ENCODE results near the gene KLHL2. TPM values are rescaled to one million over a fixed set of nuclear protein-coding genes. Genes with fewer than 3 reads are reported as not detected.
"Not testable (repeated sequence)": the region's sequence is repeated elsewhere in the genome, so short reads cannot be mapped to it uniquely, and the experiment has no call there.

Gene KLHL2
- total RNA-seq, 1 donor from 2014 or later: 28.2 TPM

DNA sequence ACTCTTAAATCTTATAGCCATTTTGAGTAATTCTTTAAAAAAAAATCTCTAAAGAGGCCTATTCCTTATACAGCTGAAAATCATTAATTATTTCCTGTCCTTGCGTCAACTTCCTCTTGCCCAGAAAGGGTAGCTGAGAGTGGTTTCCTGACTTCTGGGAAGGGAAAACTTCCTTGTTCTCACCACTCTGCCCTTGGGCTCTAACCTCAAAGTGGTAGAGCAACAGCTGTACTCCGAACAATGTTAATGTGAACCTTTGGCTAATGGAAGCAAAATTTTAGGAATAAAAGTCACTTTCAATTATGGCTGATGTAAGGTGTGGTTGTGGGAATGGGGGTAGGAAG, 15.3 kb downstream of the KLHL2 start:
- H3K4me3 ChIP-seq (ENCODE audit: insufficient read depth, low read depth, low read length): no peak overlapping the region
- no peaks in the 10 kb centered on the region for H3K79me2 ChIP-seq (ENCODE audit: insufficient read depth, low read length)
- Mint-ChIP-seq H3K36me3 (ENCODE audit: low read depth, unreplicated experiment) (peaks cover 2% of the 10 kb centered on the region), H3K9me3 (ENCODE audit: unreplicated experiment) (no peaks in the 10 kb centered on the region), H3K27me3 (ENCODE audit: low read depth, unreplicated experiment) (no peaks in the 10 kb centered on the region), H3K27ac (ENCODE audit: unreplicated experiment) (peak overlapping the region; percentile 73), H3K4me3 (ENCODE audit: unreplicated experiment) (no peak overlapping the region), H3K4me1 (ENCODE audit: low read depth, unreplicated experiment) (peaks cover 17% of the 10 kb centered on the region)
- no peak overlapping the region for H3K27ac ChIP-seq (ENCODE audit: low read depth, low read length)
- no peaks in the 10 kb centered on the region for H3K27me3 ChIP-seq (ENCODE audit: insufficient read depth, low read length)
- FAIRE-seq (no peak), DNase-seq (ENCODE audit: low read depth) (peak; percentile 37)
- no peaks in the 10 kb centered on the region for H4K20me1 ChIP-seq (ENCODE audit: insufficient read depth, low read length)
- H3K36me3 ChIP-seq (ENCODE audit: insufficient read depth, low read length): no peaks in the 10 kb centered on the region
- no peaks in the 10 kb centered on the region for H3K4me1 ChIP-seq (ENCODE audit: insufficient read depth, low read length)
- no peaks in the 10 kb centered on the region for H3K9me3 ChIP-seq (ENCODE audit: insufficient read depth, low read depth, low read length)
- TF ChIP-seq, protein P1, sequence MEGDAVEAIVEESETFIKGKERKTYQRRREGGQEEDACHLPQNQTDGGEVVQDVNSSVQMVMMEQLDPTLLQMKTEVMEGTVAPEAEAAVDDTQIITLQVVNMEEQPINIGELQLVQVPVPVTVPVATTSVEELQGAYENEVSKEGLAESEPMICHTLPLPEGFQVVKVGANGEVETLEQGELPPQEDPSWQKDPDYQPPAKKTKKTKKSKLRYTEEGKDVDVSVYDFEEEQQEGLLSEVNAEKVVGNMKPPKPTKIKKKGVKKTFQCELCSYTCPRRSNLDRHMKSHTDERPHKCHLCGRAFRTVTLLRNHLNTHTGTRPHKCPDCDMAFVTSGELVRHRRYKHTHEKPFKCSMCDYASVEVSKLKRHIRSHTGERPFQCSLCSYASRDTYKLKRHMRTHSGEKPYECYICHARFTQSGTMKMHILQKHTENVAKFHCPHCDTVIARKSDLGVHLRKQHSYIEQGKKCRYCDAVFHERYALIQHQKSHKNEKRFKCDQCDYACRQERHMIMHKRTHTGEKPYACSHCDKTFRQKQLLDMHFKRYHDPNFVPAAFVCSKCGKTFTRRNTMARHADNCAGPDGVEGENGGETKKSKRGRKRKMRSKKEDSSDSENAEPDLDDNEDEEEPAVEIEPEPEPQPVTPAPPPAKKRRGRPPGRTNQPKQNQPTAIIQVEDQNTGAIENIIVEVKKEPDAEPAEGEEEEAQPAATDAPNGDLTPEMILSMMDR (IDR thresholded peaks at IDR 0.05; ENCODE audit: insufficient read depth, low read depth, low read length): no peak
- TF ChIP-seq EZH2 (IDR thresholded peaks at IDR 0.05; ENCODE audit: insufficient read depth, low read length): no peak
- H3K4me2 ChIP-seq (ENCODE audit: low read length): no peak overlapping the region
- H2AFZ ChIP-seq (ENCODE audit: low read depth, low read length): no peak overlapping the region
- no peak overlapping the region for H3K9ac ChIP-seq (ENCODE audit: low read length)

DNA sequence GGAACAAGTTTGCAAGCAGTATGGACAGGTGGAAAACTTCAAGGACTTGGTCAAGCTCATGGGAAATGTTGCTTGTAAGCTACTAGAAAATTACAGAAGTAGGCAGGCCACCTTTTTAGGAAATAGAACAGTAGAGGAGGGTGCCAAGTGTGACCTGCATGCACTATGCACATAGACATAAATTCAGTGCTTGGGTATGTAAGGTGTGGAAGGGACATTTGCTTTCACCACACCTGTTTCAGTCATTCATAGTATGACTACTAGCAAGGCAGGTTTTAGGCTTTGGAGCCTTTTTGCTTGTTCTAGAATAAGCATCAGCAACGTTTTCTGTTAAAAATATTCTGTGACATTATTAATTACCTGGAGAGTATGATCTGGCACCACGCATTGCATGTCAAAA, 20.0 kb downstream of the KLHL2 start:
- H3K9ac ChIP-seq (ENCODE audit: low read length); H3K9me3 Mint-ChIP-seq (ENCODE audit: unreplicated experiment); H3K27ac Mint-ChIP-seq (ENCODE audit: unreplicated experiment); H3K4me3 Mint-ChIP-seq (ENCODE audit: unreplicated experiment); H3K27me3 Mint-ChIP-seq (ENCODE audit: low read depth, unreplicated experiment); FAIRE-seq; H3K4me1 Mint-ChIP-seq (ENCODE audit: low read depth, unreplicated experiment); H2AFZ ChIP-seq (ENCODE audit: low read depth, low read length); H3K27ac ChIP-seq (ENCODE audit: low read depth, low read length); H3K4me1 ChIP-seq (ENCODE audit: insufficient read depth, low read length); H3K4me3 ChIP-seq (ENCODE audit: insufficient read depth, low read depth, low read length); H3K27me3 ChIP-seq (ENCODE audit: insufficient read depth, low read length); DNase-seq (ENCODE audit: low read depth); H3K36me3 Mint-ChIP-seq (ENCODE audit: low read depth, unreplicated experiment); H4K20me1 ChIP-seq (ENCODE audit: insufficient read depth, low read length); H3K79me2 ChIP-seq (ENCODE audit: insufficient read depth, low read length); H3K9me3 ChIP-seq (ENCODE audit: insufficient read depth, low read depth, low read length); H3K36me3 ChIP-seq (ENCODE audit: insufficient read depth, low read length); H3K4me2 ChIP-seq (ENCODE audit: low read length): not testable (repeated sequence)

DNA sequence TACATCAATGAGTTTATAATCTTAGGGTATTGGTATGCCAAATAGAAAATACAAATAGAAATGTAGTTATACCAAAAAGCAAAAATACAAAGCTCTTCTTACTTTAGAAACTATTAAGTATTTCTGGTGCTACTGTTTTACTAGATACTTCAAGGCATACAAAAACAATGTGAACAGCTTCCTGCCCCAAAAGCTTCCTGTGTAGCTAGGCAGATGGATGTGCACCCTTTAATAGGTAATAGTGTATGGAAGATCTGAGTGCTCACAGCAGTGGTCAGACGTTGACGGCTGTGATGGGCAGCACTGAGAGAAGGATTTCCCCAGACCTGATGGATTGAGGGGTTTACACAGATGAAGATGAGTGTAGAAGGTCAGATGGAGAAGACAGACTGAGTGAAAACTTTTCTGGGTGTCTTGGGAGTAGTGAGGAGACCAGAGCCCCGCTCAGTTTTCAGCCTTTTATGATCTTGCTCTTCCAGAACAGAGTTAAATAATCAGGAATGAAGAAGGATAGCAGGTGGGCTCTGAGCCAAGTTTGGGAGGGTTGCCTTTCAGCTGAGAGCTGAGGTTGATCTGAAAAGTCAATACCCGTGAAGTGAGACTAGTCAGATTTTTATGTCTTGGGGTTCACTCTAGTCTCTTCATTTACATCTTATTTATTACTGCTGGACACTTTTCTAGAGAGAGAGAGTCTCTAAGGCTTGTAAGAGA, 22.3 kb downstream of the KLHL2 start:
- not testable (repeated sequence) for H3K36me3 ChIP-seq (ENCODE audit: insufficient read depth, low read length); H3K27ac Mint-ChIP-seq (ENCODE audit: unreplicated experiment); H3K36me3 Mint-ChIP-seq (ENCODE audit: low read depth, unreplicated experiment); H3K27me3 Mint-ChIP-seq (ENCODE audit: low read depth, unreplicated experiment); H2AFZ ChIP-seq (ENCODE audit: low read depth, low read length); DNase-seq (ENCODE audit: low read depth); H3K4me1 Mint-ChIP-seq (ENCODE audit: low read depth, unreplicated experiment); H3K4me2 ChIP-seq (ENCODE audit: low read length); H3K27me3 ChIP-seq (ENCODE audit: insufficient read depth, low read length); H3K27ac ChIP-seq (ENCODE audit: low read depth, low read length); H3K4me3 ChIP-seq (ENCODE audit: insufficient read depth, low read depth, low read length); H3K9ac ChIP-seq (ENCODE audit: low read length); FAIRE-seq; H4K20me1 ChIP-seq (ENCODE audit: insufficient read depth, low read length); H3K4me3 Mint-ChIP-seq (ENCODE audit: unreplicated experiment); H3K4me1 ChIP-seq (ENCODE audit: insufficient read depth, low read length); H3K9me3 ChIP-seq (ENCODE audit: insufficient read depth, low read depth, low read length); H3K9me3 Mint-ChIP-seq (ENCODE audit: unreplicated experiment); H3K79me2 ChIP-seq (ENCODE audit: insufficient read depth, low read length)

DNA sequence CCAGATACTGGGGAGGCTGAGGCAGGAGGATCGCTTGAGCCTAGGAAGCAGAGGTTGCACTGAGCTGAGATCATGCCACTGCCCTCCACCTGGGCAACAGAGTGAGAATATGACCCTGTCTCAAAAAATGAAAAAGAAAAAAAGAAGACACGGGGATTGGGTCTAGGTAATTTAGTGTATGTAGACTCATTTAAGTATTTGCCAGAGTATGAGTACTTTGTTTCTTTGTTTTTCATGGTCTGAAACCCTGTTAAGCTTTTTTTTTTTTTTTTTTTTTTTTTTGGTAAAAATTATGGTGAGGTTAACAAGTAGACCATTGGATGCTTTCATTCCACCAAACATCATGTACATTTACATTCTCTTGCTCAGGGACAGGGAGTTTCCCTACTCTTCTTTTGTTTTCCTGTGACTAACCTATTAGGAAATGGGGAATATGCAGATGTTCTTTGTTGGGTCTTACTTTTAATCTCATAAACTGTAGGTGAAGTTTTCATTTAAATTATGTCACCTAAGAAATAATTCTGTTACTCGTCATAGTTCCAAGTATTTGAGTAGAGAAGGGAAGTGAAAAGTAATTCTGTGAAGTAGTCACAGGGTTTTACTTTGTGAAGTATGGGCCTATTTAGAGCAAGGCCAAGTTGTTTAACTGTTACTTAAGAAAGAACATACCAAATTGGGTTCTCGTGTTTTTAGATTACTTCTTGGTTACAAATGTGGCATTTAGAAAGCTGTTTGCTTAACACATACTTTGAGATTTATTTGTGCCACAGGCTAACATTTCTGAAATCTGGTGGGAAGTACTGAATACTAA, 25.5 kb downstream of the KLHL2 start:
- not testable (repeated sequence) for H3K9me3 Mint-ChIP-seq (ENCODE audit: unreplicated experiment)

More for the DNA sequence above, 25.5 kb downstream of the KLHL2 start:
- H3K36me3 Mint-ChIP-seq (ENCODE audit: low read depth, unreplicated experiment); H3K27ac Mint-ChIP-seq (ENCODE audit: unreplicated experiment); H4K20me1 ChIP-seq (ENCODE audit: insufficient read depth, low read length); H3K27me3 Mint-ChIP-seq (ENCODE audit: low read depth, unreplicated experiment); H3K79me2 ChIP-seq (ENCODE audit: insufficient read depth, low read length); H3K4me3 Mint-ChIP-seq (ENCODE audit: unreplicated experiment); H3K27me3 ChIP-seq (ENCODE audit: insufficient read depth, low read length); H3K27ac ChIP-seq (ENCODE audit: low read depth, low read length); H3K4me2 ChIP-seq (ENCODE audit: low read length); DNase-seq (ENCODE audit: low read depth); H3K9me3 ChIP-seq (ENCODE audit: insufficient read depth, low read depth, low read length); H3K9ac ChIP-seq (ENCODE audit: low read length); H3K36me3 ChIP-seq (ENCODE audit: insufficient read depth, low read length); FAIRE-seq; H3K4me1 Mint-ChIP-seq (ENCODE audit: low read depth, unreplicated experiment); H3K4me1 ChIP-seq (ENCODE audit: insufficient read depth, low read length); H3K4me3 ChIP-seq (ENCODE audit: insufficient read depth, low read depth, low read length); H2AFZ ChIP-seq (ENCODE audit: low read depth, low read length): not testable (repeated sequence)

Data from astrocyte (in vitro differentiated cells and primary cell).